Activated CD8-positive, alpha-beta T cell treated with anti-CD3 and anti-CD28 coated beads for 36 hours (primary cell): Measurements from ENCODE around the gene ANO8. TPM values are rescaled to one million over a fixed set of nuclear protein-coding genes. Genes with fewer than 3 reads are reported as not detected.
A peak's percentile ranks its signal among the peaks of the same experiment; 100 is the strongest.

Experiments used
- ATAC-seq: fragments of 200-7000 bp; cut with Tn5 transposase; one replicate; pipeline ENCODE4 v1.10.0; 2021; ENCODE audit warnings: mild to moderate bottlenecking, moderate library complexity
- CTCF ChIA-PET: fragments of 350-600 bp; sonication (Branson Sonifier 250); formaldehyde crosslinking; loops from one replicate; lab custom pipeline; 2021; ENCODE audit warnings: antibody characterized with exemption; lab: Charles Lee
- POLR2A ChIA-PET: fragments of 350-600 bp; sonication (Branson Sonifier 250); formaldehyde crosslinking; loops from one replicate; lab custom pipeline; 2021; ENCODE audit warnings: antibody characterized with exemption; lab: Charles Lee
- DNase-seq: peaks from one replicate; pipeline ENCODE4 v3.0.0-alpha.2; 2020
- H3K27ac Mint-ChIP-seq: one replicate; pipeline ENCODE4 v1.8.0; 2021; ENCODE audit warnings: mild to moderate bottlenecking, mixed read lengths
- H3K27me3 Mint-ChIP-seq: one replicate; pipeline ENCODE4 v1.8.0; 2021; ENCODE audit warnings: mixed read lengths
- H3K36me3 Mint-ChIP-seq: one replicate; pipeline ENCODE4 v1.8.0; 2021; ENCODE audit warnings: low read depth, mixed read lengths
- H3K4me1 Mint-ChIP-seq: one replicate; pipeline ENCODE4 v1.8.0; 2021; ENCODE audit warnings: low read depth, mixed read lengths
- H3K4me3 Mint-ChIP-seq: one replicate; pipeline ENCODE4 v1.8.0; 2021; ENCODE audit warnings: mild to moderate bottlenecking, moderate library complexity, mixed read lengths
- H3K9me3 Mint-ChIP-seq: one replicate; pipeline ENCODE4 v1.8.0; 2021; ENCODE audit warnings: mixed read lengths
- intact Hi-C: fragments of 100-400 bp; cut with micrococcal nuclease; formaldehyde crosslinking; loops from one replicate; pipeline ENCODE4 v1.10.0; 2022
- total RNA-seq, 2 experiments: library from RNA; stranded (reverse); gene quantifications; one replicate each; pipeline ENCODE4 v1.2.3, GENCODE V29; 2021
- TF ChIP-seq, protein P1 (sequence below): fragments of 200-600 bp; IDR thresholded peaks from one replicate; pipeline ENCODE4 v1.8.0; 2022; ENCODE audit warnings: antibody characterized with exemption, mild to moderate bottlenecking

Gene ANO8
- total RNA-seq, 2 experiments from 2014 or later, result 5.4 TPM

DNA sequence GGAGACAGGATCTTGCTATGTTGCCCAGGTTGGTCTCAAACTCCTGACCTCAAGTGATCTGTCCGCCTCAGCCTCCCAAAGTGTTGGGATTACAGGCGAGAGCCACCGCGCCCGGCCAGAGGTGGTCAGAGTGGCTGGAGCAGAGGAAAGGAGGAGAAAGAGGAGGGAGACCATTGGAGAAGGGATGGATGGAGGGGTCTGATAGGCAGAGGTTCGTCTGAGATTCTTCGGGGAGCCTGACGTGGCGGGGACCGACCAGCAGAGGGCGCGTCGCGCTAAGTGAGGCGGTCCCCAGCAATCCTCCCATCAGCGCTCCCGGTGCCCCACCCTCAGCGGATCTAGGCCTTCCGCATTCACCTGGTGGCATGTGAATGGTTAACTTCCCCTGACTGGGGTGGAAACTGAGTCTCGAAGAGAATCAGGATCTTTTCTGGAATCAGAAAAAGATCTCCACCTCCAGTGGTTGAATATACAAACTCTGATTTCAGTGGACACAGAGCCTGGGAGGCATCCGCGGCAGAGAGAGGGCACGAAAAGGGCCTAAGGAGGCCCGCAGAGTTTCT is 11.5 kb upstream of the ANO8 start:
- Mint-ChIP-seq H3K27ac (no peak overlapping the region), H3K4me3 (no peak overlapping the region), H3K36me3 (peaks cover 2% of the 10 kb centered on the region), H3K9me3 (no peaks in the 10 kb centered on the region), H3K27me3 (peaks cover 17% of the 10 kb centered on the region), H3K4me1 (peaks cover 2% of the 10 kb centered on the region)
- ChIA-PET POLR2A (interaction anchor here (0.5 to 1.0 kb wide), 2 partner anchors 12 to 20 kb away, joined by 3 read pairs; no protein-coding TSS in a partner anchor), CTCF (interaction anchor here (0.6 to 2.3 kb wide), 15 partner anchors 9 to 120 kb away, joined by 3 to 16 read pairs (median 4); partner anchors contain the start of genes BST2 and MRPL34)
- ATAC-seq (peak; percentile 100), DNase-seq (peak; percentile 88)
- TF ChIP-seq, protein P1, sequence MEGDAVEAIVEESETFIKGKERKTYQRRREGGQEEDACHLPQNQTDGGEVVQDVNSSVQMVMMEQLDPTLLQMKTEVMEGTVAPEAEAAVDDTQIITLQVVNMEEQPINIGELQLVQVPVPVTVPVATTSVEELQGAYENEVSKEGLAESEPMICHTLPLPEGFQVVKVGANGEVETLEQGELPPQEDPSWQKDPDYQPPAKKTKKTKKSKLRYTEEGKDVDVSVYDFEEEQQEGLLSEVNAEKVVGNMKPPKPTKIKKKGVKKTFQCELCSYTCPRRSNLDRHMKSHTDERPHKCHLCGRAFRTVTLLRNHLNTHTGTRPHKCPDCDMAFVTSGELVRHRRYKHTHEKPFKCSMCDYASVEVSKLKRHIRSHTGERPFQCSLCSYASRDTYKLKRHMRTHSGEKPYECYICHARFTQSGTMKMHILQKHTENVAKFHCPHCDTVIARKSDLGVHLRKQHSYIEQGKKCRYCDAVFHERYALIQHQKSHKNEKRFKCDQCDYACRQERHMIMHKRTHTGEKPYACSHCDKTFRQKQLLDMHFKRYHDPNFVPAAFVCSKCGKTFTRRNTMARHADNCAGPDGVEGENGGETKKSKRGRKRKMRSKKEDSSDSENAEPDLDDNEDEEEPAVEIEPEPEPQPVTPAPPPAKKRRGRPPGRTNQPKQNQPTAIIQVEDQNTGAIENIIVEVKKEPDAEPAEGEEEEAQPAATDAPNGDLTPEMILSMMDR, result peak; percentile 95
- intact Hi-C loops, result loop anchor here (5.0 kb wide), 1 partner anchor 41 kb away; no protein-coding TSS in a partner anchor

DNA sequence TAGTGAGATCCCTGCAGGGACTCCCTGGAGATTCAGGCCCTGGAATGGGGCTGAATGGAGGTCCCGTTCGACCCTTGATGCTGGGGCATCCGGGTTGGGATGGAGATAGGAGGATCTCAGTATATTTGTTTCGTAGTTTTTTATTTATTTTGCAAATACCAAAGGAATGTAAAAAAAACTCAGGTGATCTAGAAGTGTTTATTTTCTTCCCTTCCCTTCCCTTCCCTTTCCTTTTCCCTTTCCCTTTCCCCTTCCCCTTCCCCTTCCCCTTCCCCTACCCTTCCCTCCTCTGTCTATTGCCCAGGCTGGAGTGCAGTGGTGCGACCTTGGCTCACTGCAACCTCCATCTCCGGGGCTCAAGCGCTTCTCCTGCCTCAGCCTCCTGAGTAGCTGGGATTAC is 7.2 kb upstream of the ANO8 start:
- ChIA-PET CTCF (interaction anchor here (1.0 kb wide), 1 partner anchor 44 kb away, joined by 3 read pairs; no protein-coding TSS in a partner anchor), POLR2A (interaction anchor here (1.1 kb wide), 1 partner anchor 65 kb away, joined by 4 read pairs; no protein-coding TSS in a partner anchor)
- DNase-seq (no peak), ATAC-seq (no peak)
- intact Hi-C loops, result no loop called here
- Mint-ChIP-seq H3K9me3 (no peaks in the 10 kb centered on the region), H3K36me3 (peaks cover 9% of the 10 kb centered on the region), H3K4me3 (no peak overlapping the region), H3K27me3 (no peaks in the 10 kb centered on the region), H3K4me1 (peaks cover 20% of the 10 kb centered on the region), H3K27ac (no peak overlapping the region)
- TF ChIP-seq, protein P1, result no peak

GRCh38 chr19:17341386-17341785 is 6.7 kb upstream of the ANO8 start:
- Mint-ChIP-seq H3K27me3 (no peaks in the 10 kb centered on the region), H3K36me3 (peaks cover 9% of the 10 kb centered on the region), H3K4me3 (no peak overlapping the region), H3K27ac (no peak overlapping the region), H3K9me3 (no peaks in the 10 kb centered on the region), H3K4me1 (peaks cover 19% of the 10 kb centered on the region)
- ChIA-PET POLR2A (no interaction called here), CTCF (interaction anchor here (1.0 kb wide), 1 partner anchor 45 kb away, joined by 3 read pairs; no protein-coding TSS in a partner anchor)
- TF ChIP-seq, protein P1, result no peak
- DNase-seq (no peak), ATAC-seq (no peak)
- intact Hi-C loops, result no loop called here

- POLR2A ChIA-PET, result no interaction called here
- CTCF ChIA-PET, result no interaction called here
- DNase-seq (no peak), ATAC-seq (no peak)
- TF ChIP-seq, protein P1, result no peak
- Mint-ChIP-seq H3K4me3 (no peak overlapping the region), H3K9me3 (no peaks in the 10 kb centered on the region), H3K4me1 (peaks cover 20% of the 10 kb centered on the region), H3K27ac (no peak overlapping the region), H3K27me3 (no peaks in the 10 kb centered on the region), H3K36me3 (peaks cover 9% of the 10 kb centered on the region)
- intact Hi-C loops, result no loop called here
Observed at GRCh38 chr19:17340871-17341357, 6.3 kb upstream of the ANO8 start.

- Mint-ChIP-seq H3K36me3 (peaks cover 9% of the 10 kb centered on the region), H3K27ac (no peak overlapping the region), H3K27me3 (no peaks in the 10 kb centered on the region), H3K9me3 (no peaks in the 10 kb centered on the region), H3K4me1 (peaks cover 21% of the 10 kb centered on the region), H3K4me3 (no peak overlapping the region)
- TF ChIP-seq, protein P1, result no peak
- intact Hi-C loops, result no loop called here
- ATAC-seq (no peak), DNase-seq (peak; percentile 49)
- ChIA-PET CTCF (interaction anchor here (1.2 kb wide), 1 partner anchor 57 kb away, joined by 3 read pairs; no protein-coding TSS in a partner anchor), POLR2A (no interaction called here)
Observed at GRCh38 chr19:17340302-17340870, 5.7 kb upstream of the ANO8 start.
